SH-SY5Y (cell line): Measurements from ENCODE around the gene KRT73.

ENCODE experiments used
- GATA2 ChIP-seq: IDR thresholded peaks from 2 replicates; pipeline ENCODE4 v1.6.1; 2011; ENCODE audit warnings: mild to moderate bottlenecking, low read depth, low read length
- GATA3 ChIP-seq: IDR thresholded peaks from 2 replicates; pipeline ENCODE4 v1.6.1; 2011; ENCODE audit warnings: low read depth, mild to moderate bottlenecking, low read length, moderate library complexity

- TF ChIP-seq GATA3 (no peak), GATA2 (no peak)
These were observed 4.9 kb downstream of the KRT73 start for GRCh38 chr12:52613384-52614030.
